ENCODE results near the gene NCOA3.
"Not testable (repeated sequence)": the region's sequence is repeated elsewhere in the genome, so short reads cannot be mapped to it uniquely, and the experiment has no call there.

The NCOA3 gene

GRCh38 chr20:47468290-47469050 is 33.2 kb upstream of the NCOA3 start:
- DNase-seq: no peak

- DNase-seq: no peak
These were observed 26.2 kb upstream of the NCOA3 start for GRCh38 chr20:47475419-47476044.

GRCh38 chr20:47476452-47476851 is 25.2 kb upstream of the NCOA3 start:
- DNase-seq: no peak

- no peak for DNase-seq
These were observed 22.6 kb upstream of the NCOA3 start for GRCh38 chr20:47479093-47479492.

GRCh38 chr20:47479506-47479905 is 22.2 kb upstream of the NCOA3 start:
- no peak for DNase-seq

- DNase-seq: no peak
These were observed 21.4 kb upstream of the NCOA3 start for GRCh38 chr20:47480239-47480638.

GRCh38 chr20:47480705-47481104 is 21.0 kb upstream of the NCOA3 start:
- no peak for DNase-seq

- no peak for DNase-seq
These were observed 20.1 kb upstream of the NCOA3 start for GRCh38 chr20:47481330-47482216.

GRCh38 chr20:47482705-47483104 is 19.0 kb upstream of the NCOA3 start:
- no peak for DNase-seq

- DNase-seq: no peak
These were observed 17.4 kb upstream of the NCOA3 start for GRCh38 chr20:47484303-47484702.

- DNase-seq: no peak
These were observed 14.3 kb upstream of the NCOA3 start for GRCh38 chr20:47487175-47487917.

- DNase-seq: no peak
These were observed 12.2 kb upstream of the NCOA3 start for GRCh38 chr20:47489448-47489872.

- no peak for DNase-seq
These were observed 10.9 kb upstream of the NCOA3 start for GRCh38 chr20:47490795-47491194.

- no peak for DNase-seq
These were observed 9.4 kb upstream of the NCOA3 start for GRCh38 chr20:47492284-47492683.

- no peak for DNase-seq
These were observed 8.3 kb upstream of the NCOA3 start for GRCh38 chr20:47493175-47493962.

- no peak for DNase-seq
These were observed 7.8 kb upstream of the NCOA3 start for GRCh38 chr20:47493963-47494293.

GRCh38 chr20:47494606-47495005 is 7.1 kb upstream of the NCOA3 start:
- DNase-seq: not testable (repeated sequence)

GRCh38 chr20:47496118-47496517 is 5.6 kb upstream of the NCOA3 start:
- no peak for DNase-seq

GRCh38 chr20:47498606-47499005 is 3.1 kb upstream of the NCOA3 start:
- DNase-seq: no peak

GRCh38 chr20:47499053-47499452 is 2.6 kb upstream of the NCOA3 start:
- DNase-seq: no peak

- DNase-seq: not testable (repeated sequence)
These were observed 1.6 kb upstream of the NCOA3 start for GRCh38 chr20:47500082-47500481.

GRCh38 chr20:47500554-47500953 is 1.1 kb upstream of the NCOA3 start:
- no peak for DNase-seq

Data from NCI-H1930 (cell line).